HG02759 (cell line): ENCODE measurements around the gene FAM181A.

Experiments used
- ATAC-seq: cut with Tn5 transposase; IDR thresholded peaks from one replicate; pipeline ENCODE4 v1.9.1; 2021; ENCODE audit warnings: mild to moderate bottlenecking, moderate library complexity; ENCODE audit not compliant: unreplicated experiment

The FAM181A gene

GRCh38 chr14:93960774-93961438 is 33.8 kb downstream of the FAM181A start:
- ATAC-seq: no peak

- ATAC-seq: no peak
Measured at GRCh38 chr14:93961620-93962019, 34.5 kb downstream of the FAM181A start.

- peak; percentile 48 for ATAC-seq
Measured at GRCh38 chr14:93962701-93963601, 35.8 kb downstream of the FAM181A start.

GRCh38 chr14:93963692-93964091 is 36.5 kb downstream of the FAM181A start:
- no peak for ATAC-seq

GRCh38 chr14:93964281-93964680 is 37.1 kb downstream of the FAM181A start:
- ATAC-seq: no peak

GRCh38 chr14:93964820-93965286 is 37.7 kb downstream of the FAM181A start:
- no peak for ATAC-seq

GRCh38 chr14:93965287-93965821 is 38.2 kb downstream of the FAM181A start:
- no peak for ATAC-seq

GRCh38 chr14:93965946-93966474 is 38.9 kb downstream of the FAM181A start:
- ATAC-seq: no peak

- ATAC-seq: peak; percentile 44
Measured at GRCh38 chr14:93967637-93968250, 40.6 kb downstream of the FAM181A start.

- ATAC-seq: no peak
Measured at GRCh38 chr14:93969082-93969828, 42.1 kb downstream of the FAM181A start.

- peak; percentile 21 for ATAC-seq
Measured at GRCh38 chr14:93970585-93970964, 43.4 kb downstream of the FAM181A start.

- ATAC-seq: peak; percentile 40
Measured at GRCh38 chr14:93970965-93971634, 44.0 kb downstream of the FAM181A start.

- ATAC-seq: no peak
Measured at GRCh38 chr14:93971635-93972027, 44.5 kb downstream of the FAM181A start.

GRCh38 chr14:93972618-93973205 is 45.6 kb downstream of the FAM181A start:
- no peak for ATAC-seq

- ATAC-seq: no peak
Measured at GRCh38 chr14:93973607-93974006, 46.5 kb downstream of the FAM181A start.

GRCh38 chr14:93974299-93974698 is 47.2 kb downstream of the FAM181A start:
- ATAC-seq: no peak

GRCh38 chr14:93974833-93975232 is 47.7 kb downstream of the FAM181A start:
- no peak for ATAC-seq

- ATAC-seq: peak; percentile 65
Measured at GRCh38 chr14:93975791-93976476, 48.8 kb downstream of the FAM181A start.
